ENCODE measurements around the gene THSD4.

DNA sequence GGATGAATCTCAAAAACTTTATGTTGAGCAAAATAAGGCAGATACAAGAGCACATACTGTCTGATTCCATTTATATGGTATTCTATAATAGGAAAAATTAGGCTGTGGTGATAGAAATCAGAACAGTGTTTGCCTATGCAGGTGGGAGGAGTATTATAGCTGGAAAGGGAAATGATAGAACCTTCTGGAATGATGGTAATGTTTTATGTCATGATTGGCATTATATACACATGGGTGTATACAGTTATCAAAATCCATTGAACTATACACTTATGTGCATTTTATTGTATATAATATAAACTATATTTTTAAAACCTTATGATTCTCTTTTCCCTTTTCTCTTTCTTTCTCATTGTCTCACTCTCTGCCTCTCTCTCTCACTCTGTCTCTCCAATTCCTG is 156.1 kb downstream of the THSD4 start:
- TF ChIP-seq SUZ12 (IDR thresholded peaks at IDR 0.05; ENCODE audit: extremely low read depth, insufficient read depth, insufficient read length) (no peak), YY1 (IDR thresholded peaks at IDR 0.05; ENCODE audit: insufficient read depth, insufficient read length) (no peak), ZNF274 (IDR thresholded peaks at IDR 0.05; ENCODE audit: low read depth, low read length) (no peak)

All from NT2/D1 (cell line).